ENCODE measurements around the gene HS3ST4. TPM values are rescaled to one million over a fixed set of nuclear protein-coding genes. Genes with fewer than 3 reads are reported as not detected.

Gene HS3ST4
- total and polyA plus RNA-seq, 2 of the 4 experiments (the other 2 are of a cell fraction), result not detected

DNA sequence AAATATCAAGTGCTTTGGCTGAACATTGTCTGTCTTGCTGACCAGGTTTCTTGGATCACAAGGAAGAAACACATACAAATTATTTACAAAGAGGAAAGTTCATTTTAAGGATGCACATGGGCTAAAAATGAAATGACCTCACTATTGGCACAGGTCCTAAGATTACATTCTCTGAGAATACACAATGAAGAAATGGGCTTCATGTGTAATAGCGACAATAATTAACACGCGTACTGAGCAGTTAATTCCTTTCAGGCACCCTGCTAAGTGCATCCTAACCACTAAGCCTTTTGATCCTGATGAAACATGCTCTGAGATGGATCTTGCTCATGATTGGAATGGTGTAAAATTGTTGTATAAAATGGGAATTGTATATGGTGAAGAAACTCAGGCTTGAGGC is 429.0 kb downstream of the HS3ST4 start:
- Histone ChIP-seq H3K4me3 (ENCODE audit: insufficient read depth, low read depth, low read length) (no peak overlapping the region), H2BK15ac (ENCODE audit: low read depth, low read length) (no peak overlapping the region), H3K9ac (ENCODE audit: low read depth, low read length) (no peak overlapping the region), H3K4ac (ENCODE audit: low read depth, low read length) (no peak overlapping the region), H4K8ac (ENCODE audit: low read depth in 2 of 2, low read length in 2 of 2) (no peak overlapping the region), H3K23ac (ENCODE audit: low read depth, low read length) (no peak overlapping the region), H2AK5ac (ENCODE audit: low read depth, low read length) (no peak overlapping the region), H3K9me1 (ENCODE audit: insufficient read depth, low read length) (no peaks in the 10 kb centered on the region), H3K79me1 (ENCODE audit: low read depth in 1 of 2, low read length in 2 of 2) (no peaks in the 10 kb centered on the region), H2BK5ac (ENCODE audit: low read depth, low read length, poor library complexity, severe bottlenecking) (no peak overlapping the region), H3K14ac (replicated peaks; ENCODE audit: low read depth, low read length) (no peak overlapping the region), H3K27me3 (ENCODE audit: control insufficient read depth, insufficient read depth, low read length) (no peaks in the 10 kb centered on the region), H3K18ac (ENCODE audit: low read depth, low read length) (no peak overlapping the region), H4K91ac (ENCODE audit: insufficient read depth, low read depth, low read length) (no peak overlapping the region), H2BK120ac (ENCODE audit: low read depth, low read length) (no peak overlapping the region), H2AFZ (replicated peaks; ENCODE audit: low read length, poor library complexity) (no peak overlapping the region), H4K5ac (ENCODE audit: low read depth, low read length) (no peak overlapping the region), H3K56ac (ENCODE audit: extremely low read depth, insufficient read depth, low read length) (no peak overlapping the region), H2BK20ac (ENCODE audit: low read depth, low read length) (no peak overlapping the region), H3K4me2 (ENCODE audit: low read depth, low read length) (no peak overlapping the region), H3K4me1 (ENCODE audit: control insufficient read depth, insufficient read depth, low read length) (no peaks in the 10 kb centered on the region), H4K20me1 (ENCODE audit: insufficient read depth, low read length) (no peaks in the 10 kb centered on the region), H3K9me3 (ENCODE audit: control insufficient read depth, insufficient read depth, low read length) (peaks cover 10% of the 10 kb centered on the region), H3K27ac (ENCODE audit: insufficient read depth, low read length) (no peak overlapping the region), H2AK9ac (replicated peaks; ENCODE audit: low read depth, low read length, poor library complexity) (no peak overlapping the region), H3K36me3 (ENCODE audit: control insufficient read depth, insufficient read depth, low read length) (no peaks in the 10 kb centered on the region)
- DNase-seq (no peak), ATAC-seq (ENCODE audit: low read depth) (no peak)
- dilution Hi-C loops (cut with HindIII; ENCODE audit: low sequenced_read_pairs, unreplicated experiment), result no loop called here
- ChIA-PET CTCF (no interaction called here), POLR2A (ENCODE audit: unreplicated experiment) (no interaction called here)
- intact Hi-C loops (cut with micrococcal nuclease), result no loop called here
- in situ Hi-C loops (cut with MboI; ENCODE audit: low sequenced_read_pairs), result no loop called here
- no TSS peak for BruUV-seq (replicated peaks)
- WGBS, 2 experiments (ENCODE audit: extremely low coverage in 2 of 2, insufficient read length in 1 of 2), result no CpG with 5 or more reads among the region's 3 CpGs
- TF ChIP-seq, protein P1, sequence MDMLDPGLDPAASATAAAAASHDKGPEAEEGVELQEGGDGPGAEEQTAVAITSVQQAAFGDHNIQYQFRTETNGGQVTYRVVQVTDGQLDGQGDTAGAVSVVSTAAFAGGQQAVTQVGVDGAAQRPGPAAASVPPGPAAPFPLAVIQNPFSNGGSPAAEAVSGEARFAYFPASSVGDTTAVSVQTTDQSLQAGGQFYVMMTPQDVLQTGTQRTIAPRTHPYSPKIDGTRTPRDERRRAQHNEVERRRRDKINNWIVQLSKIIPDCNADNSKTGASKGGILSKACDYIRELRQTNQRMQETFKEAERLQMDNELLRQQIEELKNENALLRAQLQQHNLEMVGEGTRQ (IDR thresholded peaks at IDR 0.05; ENCODE audit: low read depth, low read length), result no peak
- TF ChIP-seq MXI1 (IDR thresholded peaks at IDR 0.05; ENCODE audit: borderline replicate concordance, low read depth, low read length) (no peak), NFE2L2 (IDR thresholded peaks at IDR 0.05; ENCODE audit: low read depth, low read length) (no peak), SMC3 (IDR thresholded peaks at IDR 0.05; ENCODE audit: low read depth, low read length) (no peak), BHLHE40 (IDR thresholded peaks at IDR 0.05; ENCODE audit: low read depth, low read length) (no peak)
- TF ChIP-seq, protein P2, sequence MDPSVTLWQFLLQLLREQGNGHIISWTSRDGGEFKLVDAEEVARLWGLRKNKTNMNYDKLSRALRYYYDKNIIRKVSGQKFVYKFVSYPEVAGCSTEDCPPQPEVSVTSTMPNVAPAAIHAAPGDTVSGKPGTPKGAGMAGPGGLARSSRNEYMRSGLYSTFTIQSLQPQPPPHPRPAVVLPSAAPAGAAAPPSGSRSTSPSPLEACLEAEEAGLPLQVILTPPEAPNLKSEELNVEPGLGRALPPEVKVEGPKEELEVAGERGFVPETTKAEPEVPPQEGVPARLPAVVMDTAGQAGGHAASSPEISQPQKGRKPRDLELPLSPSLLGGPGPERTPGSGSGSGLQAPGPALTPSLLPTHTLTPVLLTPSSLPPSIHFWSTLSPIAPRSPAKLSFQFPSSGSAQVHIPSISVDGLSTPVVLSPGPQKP (IDR thresholded peaks at IDR 0.05; ENCODE audit: borderline replicate concordance, low read depth, low read length), result no peak

All from IMR-90 (cell line).